MCF 10A (cell line): ENCODE data around the gene OOSP4A. TPM values are rescaled to one million over a fixed set of nuclear protein-coding genes. Genes with fewer than 3 reads are reported as not detected.

Experiments used
- BruUV-seq: library from RNA; stranded (reverse); fragments of 400-500 nt; replicated peaks from 2 replicates; lab custom pipeline; 2021; lab: Mats Ljungman, UMichigan
- CTCF ChIA-PET: fragments of 300-600 bp; sonication (Branson Sonifier 250); formaldehyde crosslinking; extraction: SDS; loops from one replicate; lab custom pipeline; 2021; ENCODE audit warnings: antibody characterized with exemption, inconsistent platforms; lab: Yijun Ruan, JAX
- POLR2A ChIA-PET: fragments of 300-600, 350-650 bp; sonication (Branson Sonifier 250); formaldehyde crosslinking; extraction: SDS; loops from one replicate; lab custom pipeline; 2020; ENCODE audit warnings: antibody characterized with exemption, inconsistent platforms; lab: Yijun Ruan, JAX
- DNase-seq: peaks from one replicate; pipeline ENCODE4 v3.0.0-alpha.2; 2018; ENCODE audit not compliant: unreplicated experiment
- H3K27ac Mint-ChIP-seq: one replicate; pipeline ENCODE4 v1.8.0; 2022; ENCODE audit warnings: mild to moderate bottlenecking, low read depth, mixed read lengths; ENCODE audit not compliant: unreplicated experiment
- H3K27me3 Mint-ChIP-seq: one replicate; pipeline ENCODE4 v1.8.0; 2022; ENCODE audit warnings: mixed read lengths; ENCODE audit not compliant: insufficient read depth, unreplicated experiment
- H3K36me3 Mint-ChIP-seq: one replicate; pipeline ENCODE4 v1.8.0; 2022; ENCODE audit warnings: mild to moderate bottlenecking, moderate library complexity, mixed read lengths; ENCODE audit not compliant: insufficient read depth, unreplicated experiment
- H3K4me1 Mint-ChIP-seq: one replicate; pipeline ENCODE4 v1.8.0; 2022; ENCODE audit warnings: mixed read lengths; ENCODE audit not compliant: insufficient read depth, unreplicated experiment
- H3K4me3 Mint-ChIP-seq: one replicate; pipeline ENCODE4 v1.8.0; 2022; ENCODE audit warnings: mild to moderate bottlenecking, moderate library complexity, mixed read lengths; ENCODE audit not compliant: unreplicated experiment
- H3K9me3 Mint-ChIP-seq: one replicate; pipeline ENCODE4 v1.8.0; 2022; ENCODE audit warnings: mixed read lengths; ENCODE audit not compliant: unreplicated experiment
- intact Hi-C: fragments of 100-400 bp; cut with micrococcal nuclease; formaldehyde crosslinking; loops from 2 replicates; pipeline ENCODE4 v1.14.1; 2022
- total RNA-seq: library from RNA; stranded (reverse); gene quantifications from 2 replicates; pipeline ENCODE4 v1.2.3, GENCODE V29; 2022
- TF ChIP-seq, protein P1 (sequence below): fragments of 200-600 bp; IDR thresholded peaks from one replicate; pipeline ENCODE4 v1.8.0; 2022; ENCODE audit warnings: antibody characterized with exemption, mild to moderate bottlenecking; ENCODE audit not compliant: unreplicated experiment

OOSP4A gene
- total RNA-seq, 1 experiment from 2014 or later: not detected

DNA sequence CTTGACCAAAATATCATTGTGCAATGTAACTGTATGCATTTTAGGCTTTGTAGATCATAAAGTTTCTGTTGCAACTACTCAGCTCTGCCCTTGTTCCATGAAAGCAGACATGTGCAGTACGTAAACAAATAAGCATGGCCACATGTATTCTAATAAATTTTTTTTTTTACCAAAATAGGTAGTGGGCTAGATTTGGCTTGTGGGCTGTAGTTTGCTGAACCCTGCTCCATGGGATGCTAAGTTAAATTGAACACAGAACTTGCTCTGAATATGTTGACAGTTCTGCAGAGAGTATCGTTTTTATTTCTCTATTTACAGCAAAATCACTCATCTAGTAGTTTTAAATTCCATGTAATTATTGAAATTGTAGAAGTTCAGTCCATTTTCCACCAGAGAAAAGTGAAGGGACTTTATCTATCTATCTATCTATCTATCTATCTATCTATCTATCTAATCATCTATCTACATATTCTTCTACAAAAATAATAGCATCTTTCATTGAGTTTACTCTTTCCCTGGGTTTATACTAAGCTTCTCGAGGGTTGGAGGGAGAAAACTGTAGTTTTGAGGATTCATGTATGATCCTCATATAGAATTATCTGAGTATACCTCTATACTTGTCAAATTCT lies 9.5 kb upstream of the OOSP4A start:
- H3K4me3 Mint-ChIP-seq: no peak overlapping the region
- no TSS peak for BruUV-seq
- no peaks in the 10 kb centered on the region for H3K9me3 Mint-ChIP-seq
- no peak for DNase-seq
- CTCF ChIA-PET: interaction anchor here (0.6 kb wide), 1 partner anchor 236 kb away, joined by 3 read pairs; no protein-coding TSS in a partner anchor
- peaks cover 18% of the 10 kb centered on the region for H3K27me3 Mint-ChIP-seq
- H3K4me1 Mint-ChIP-seq: peaks cover 9% of the 10 kb centered on the region
- intact Hi-C loops: no loop called here
- H3K27ac Mint-ChIP-seq: no peak overlapping the region
- POLR2A ChIA-PET: no interaction called here
- H3K36me3 Mint-ChIP-seq: peaks cover 7% of the 10 kb centered on the region
- TF ChIP-seq, protein P1, sequence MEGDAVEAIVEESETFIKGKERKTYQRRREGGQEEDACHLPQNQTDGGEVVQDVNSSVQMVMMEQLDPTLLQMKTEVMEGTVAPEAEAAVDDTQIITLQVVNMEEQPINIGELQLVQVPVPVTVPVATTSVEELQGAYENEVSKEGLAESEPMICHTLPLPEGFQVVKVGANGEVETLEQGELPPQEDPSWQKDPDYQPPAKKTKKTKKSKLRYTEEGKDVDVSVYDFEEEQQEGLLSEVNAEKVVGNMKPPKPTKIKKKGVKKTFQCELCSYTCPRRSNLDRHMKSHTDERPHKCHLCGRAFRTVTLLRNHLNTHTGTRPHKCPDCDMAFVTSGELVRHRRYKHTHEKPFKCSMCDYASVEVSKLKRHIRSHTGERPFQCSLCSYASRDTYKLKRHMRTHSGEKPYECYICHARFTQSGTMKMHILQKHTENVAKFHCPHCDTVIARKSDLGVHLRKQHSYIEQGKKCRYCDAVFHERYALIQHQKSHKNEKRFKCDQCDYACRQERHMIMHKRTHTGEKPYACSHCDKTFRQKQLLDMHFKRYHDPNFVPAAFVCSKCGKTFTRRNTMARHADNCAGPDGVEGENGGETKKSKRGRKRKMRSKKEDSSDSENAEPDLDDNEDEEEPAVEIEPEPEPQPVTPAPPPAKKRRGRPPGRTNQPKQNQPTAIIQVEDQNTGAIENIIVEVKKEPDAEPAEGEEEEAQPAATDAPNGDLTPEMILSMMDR: no peak

DNA sequence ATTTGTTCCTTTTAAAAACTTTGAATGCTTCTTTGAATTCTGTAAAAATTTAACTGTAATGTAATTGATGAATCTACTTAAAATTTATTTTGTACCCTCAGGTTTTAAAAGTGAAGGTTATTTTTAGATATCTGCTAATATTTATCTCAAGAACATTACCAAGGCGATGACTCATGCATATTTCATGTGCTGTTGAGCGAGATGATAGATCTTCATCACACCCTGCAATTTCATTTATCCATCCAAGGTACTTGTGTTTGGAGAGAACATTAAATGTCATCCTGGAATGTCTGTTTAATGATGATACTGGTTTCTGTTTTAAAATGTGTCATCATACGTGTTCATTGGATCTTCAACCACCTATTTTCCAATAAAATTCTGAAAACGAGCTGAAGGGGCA lies 6.7 kb upstream of the OOSP4A start:
- POLR2A ChIA-PET: no interaction called here
- intact Hi-C loops: no loop called here
- CTCF ChIA-PET: interaction anchor here (0.6 kb wide), 1 partner anchor 239 kb away, joined by 4 read pairs; no protein-coding TSS in a partner anchor
- Mint-ChIP-seq H3K27ac (no peak overlapping the region), H3K36me3 (peaks cover 7% of the 10 kb centered on the region), H3K9me3 (no peaks in the 10 kb centered on the region), H3K4me3 (no peak overlapping the region), H3K27me3 (no peaks in the 10 kb centered on the region), H3K4me1 (peaks cover 9% of the 10 kb centered on the region)
- BruUV-seq: no TSS peak
- TF ChIP-seq, protein P1: no peak
- DNase-seq: peak; percentile 1

DNA sequence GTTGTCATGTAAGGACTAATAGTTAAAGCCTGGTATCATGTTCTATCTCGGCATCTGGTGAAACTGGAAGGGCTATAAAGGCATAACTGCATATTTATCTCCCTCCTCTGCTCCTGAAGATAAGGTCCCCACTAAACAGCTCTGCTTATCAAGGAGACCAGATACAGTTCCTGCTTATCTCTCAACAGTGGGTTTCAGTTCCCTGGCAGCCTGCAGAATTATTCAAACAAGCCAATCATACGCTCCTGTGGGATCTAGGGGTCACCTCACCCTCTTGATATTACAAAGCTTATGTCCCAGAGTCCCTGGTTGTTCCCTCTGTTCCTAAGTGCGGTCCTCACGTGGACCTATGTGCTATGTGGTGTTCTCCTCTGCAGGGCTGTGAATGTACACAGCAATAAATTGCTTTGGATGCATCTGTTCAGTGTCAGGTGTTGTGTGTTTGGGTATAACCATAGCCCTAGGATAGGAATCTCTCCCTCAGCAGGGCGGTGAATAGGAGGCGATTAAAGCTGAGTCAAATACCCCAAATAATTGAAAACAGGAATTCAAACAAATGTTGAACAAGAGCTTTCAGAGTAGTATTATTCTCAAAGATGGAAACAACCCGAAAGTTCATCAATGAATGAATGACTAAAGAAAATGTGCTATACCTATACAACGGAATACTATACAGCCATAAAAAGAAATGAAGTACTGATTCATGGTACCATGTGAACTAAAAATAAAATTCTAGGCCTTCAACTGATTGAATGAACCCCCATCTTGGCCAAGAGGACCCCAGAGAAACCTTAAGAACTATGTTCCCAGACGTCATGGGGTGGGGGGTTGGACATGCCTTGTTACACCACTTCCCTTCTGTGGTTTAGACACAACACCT lies 3.1 kb upstream of the OOSP4A start:
- intact Hi-C loops: no loop called here
- no peak for DNase-seq
- Mint-ChIP-seq H3K27me3 (peaks cover 8% of the 10 kb centered on the region), H3K36me3 (peaks cover 7% of the 10 kb centered on the region), H3K9me3 (no peaks in the 10 kb centered on the region), H3K4me3 (no peak overlapping the region), H3K4me1 (peaks cover 9% of the 10 kb centered on the region), H3K27ac (no peak overlapping the region)
- TF ChIP-seq, protein P1: no peak
- ChIA-PET CTCF (interaction anchor here (0.6 to 1.1 kb wide), 3 partner anchors 9 to 902 kb away, joined by 3 read pairs; no protein-coding TSS in a partner anchor), POLR2A (no interaction called here)
- BruUV-seq: no TSS peak

DNA sequence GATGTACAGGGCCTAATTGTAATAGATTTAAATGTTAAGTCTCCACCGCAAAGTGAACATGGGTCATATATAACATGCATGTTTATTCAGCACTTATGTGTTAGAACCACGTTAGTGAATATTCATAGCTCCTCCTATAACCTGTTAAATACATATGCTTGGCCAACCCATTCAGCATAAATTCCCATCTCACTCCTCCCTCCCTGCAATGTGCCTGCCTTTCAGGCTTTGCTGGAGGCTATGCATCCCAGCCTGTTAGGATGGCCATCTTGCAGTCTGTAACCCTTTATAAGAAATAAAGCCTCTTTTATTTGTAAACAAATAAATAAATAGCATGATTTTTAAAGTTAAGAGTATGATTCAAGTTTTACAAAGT lies 1.7 kb upstream of the OOSP4A start:
- no TSS peak for BruUV-seq

More for the DNA sequence above, 1.7 kb upstream of the OOSP4A start:
- POLR2A ChIA-PET: interaction anchor here (0.7 kb wide), 1 partner anchor 204 kb away, joined by 3 read pairs; no protein-coding TSS in a partner anchor
- TF ChIP-seq, protein P1: no peak
- H3K27me3 Mint-ChIP-seq: peaks cover 10% of the 10 kb centered on the region
- no peaks in the 10 kb centered on the region for H3K9me3 Mint-ChIP-seq
- no peak overlapping the region for H3K4me3 Mint-ChIP-seq
- CTCF ChIA-PET: interaction anchor here (0.6 to 1.1 kb wide), 2 partner anchors 11 to 832 kb away, joined by 3 read pairs; no protein-coding TSS in a partner anchor
- DNase-seq: no peak
- H3K36me3 Mint-ChIP-seq: no peaks in the 10 kb centered on the region
- H3K4me1 Mint-ChIP-seq: no peaks in the 10 kb centered on the region
- H3K27ac Mint-ChIP-seq: no peak overlapping the region
- intact Hi-C loops: no loop called here
